ENCODE measurements around the gene KRTAP13-3. TPM values are rescaled to one million over a fixed set of nuclear protein-coding genes. Genes with fewer than 3 reads are reported as not detected.

Gene KRTAP13-3
- total and polyA plus RNA-seq, 2 of the 8 experiments (the other 6 are each of a cell fraction or from before 2014, with no cell fraction given), result not detected

- TF ChIP-seq, protein P1, sequence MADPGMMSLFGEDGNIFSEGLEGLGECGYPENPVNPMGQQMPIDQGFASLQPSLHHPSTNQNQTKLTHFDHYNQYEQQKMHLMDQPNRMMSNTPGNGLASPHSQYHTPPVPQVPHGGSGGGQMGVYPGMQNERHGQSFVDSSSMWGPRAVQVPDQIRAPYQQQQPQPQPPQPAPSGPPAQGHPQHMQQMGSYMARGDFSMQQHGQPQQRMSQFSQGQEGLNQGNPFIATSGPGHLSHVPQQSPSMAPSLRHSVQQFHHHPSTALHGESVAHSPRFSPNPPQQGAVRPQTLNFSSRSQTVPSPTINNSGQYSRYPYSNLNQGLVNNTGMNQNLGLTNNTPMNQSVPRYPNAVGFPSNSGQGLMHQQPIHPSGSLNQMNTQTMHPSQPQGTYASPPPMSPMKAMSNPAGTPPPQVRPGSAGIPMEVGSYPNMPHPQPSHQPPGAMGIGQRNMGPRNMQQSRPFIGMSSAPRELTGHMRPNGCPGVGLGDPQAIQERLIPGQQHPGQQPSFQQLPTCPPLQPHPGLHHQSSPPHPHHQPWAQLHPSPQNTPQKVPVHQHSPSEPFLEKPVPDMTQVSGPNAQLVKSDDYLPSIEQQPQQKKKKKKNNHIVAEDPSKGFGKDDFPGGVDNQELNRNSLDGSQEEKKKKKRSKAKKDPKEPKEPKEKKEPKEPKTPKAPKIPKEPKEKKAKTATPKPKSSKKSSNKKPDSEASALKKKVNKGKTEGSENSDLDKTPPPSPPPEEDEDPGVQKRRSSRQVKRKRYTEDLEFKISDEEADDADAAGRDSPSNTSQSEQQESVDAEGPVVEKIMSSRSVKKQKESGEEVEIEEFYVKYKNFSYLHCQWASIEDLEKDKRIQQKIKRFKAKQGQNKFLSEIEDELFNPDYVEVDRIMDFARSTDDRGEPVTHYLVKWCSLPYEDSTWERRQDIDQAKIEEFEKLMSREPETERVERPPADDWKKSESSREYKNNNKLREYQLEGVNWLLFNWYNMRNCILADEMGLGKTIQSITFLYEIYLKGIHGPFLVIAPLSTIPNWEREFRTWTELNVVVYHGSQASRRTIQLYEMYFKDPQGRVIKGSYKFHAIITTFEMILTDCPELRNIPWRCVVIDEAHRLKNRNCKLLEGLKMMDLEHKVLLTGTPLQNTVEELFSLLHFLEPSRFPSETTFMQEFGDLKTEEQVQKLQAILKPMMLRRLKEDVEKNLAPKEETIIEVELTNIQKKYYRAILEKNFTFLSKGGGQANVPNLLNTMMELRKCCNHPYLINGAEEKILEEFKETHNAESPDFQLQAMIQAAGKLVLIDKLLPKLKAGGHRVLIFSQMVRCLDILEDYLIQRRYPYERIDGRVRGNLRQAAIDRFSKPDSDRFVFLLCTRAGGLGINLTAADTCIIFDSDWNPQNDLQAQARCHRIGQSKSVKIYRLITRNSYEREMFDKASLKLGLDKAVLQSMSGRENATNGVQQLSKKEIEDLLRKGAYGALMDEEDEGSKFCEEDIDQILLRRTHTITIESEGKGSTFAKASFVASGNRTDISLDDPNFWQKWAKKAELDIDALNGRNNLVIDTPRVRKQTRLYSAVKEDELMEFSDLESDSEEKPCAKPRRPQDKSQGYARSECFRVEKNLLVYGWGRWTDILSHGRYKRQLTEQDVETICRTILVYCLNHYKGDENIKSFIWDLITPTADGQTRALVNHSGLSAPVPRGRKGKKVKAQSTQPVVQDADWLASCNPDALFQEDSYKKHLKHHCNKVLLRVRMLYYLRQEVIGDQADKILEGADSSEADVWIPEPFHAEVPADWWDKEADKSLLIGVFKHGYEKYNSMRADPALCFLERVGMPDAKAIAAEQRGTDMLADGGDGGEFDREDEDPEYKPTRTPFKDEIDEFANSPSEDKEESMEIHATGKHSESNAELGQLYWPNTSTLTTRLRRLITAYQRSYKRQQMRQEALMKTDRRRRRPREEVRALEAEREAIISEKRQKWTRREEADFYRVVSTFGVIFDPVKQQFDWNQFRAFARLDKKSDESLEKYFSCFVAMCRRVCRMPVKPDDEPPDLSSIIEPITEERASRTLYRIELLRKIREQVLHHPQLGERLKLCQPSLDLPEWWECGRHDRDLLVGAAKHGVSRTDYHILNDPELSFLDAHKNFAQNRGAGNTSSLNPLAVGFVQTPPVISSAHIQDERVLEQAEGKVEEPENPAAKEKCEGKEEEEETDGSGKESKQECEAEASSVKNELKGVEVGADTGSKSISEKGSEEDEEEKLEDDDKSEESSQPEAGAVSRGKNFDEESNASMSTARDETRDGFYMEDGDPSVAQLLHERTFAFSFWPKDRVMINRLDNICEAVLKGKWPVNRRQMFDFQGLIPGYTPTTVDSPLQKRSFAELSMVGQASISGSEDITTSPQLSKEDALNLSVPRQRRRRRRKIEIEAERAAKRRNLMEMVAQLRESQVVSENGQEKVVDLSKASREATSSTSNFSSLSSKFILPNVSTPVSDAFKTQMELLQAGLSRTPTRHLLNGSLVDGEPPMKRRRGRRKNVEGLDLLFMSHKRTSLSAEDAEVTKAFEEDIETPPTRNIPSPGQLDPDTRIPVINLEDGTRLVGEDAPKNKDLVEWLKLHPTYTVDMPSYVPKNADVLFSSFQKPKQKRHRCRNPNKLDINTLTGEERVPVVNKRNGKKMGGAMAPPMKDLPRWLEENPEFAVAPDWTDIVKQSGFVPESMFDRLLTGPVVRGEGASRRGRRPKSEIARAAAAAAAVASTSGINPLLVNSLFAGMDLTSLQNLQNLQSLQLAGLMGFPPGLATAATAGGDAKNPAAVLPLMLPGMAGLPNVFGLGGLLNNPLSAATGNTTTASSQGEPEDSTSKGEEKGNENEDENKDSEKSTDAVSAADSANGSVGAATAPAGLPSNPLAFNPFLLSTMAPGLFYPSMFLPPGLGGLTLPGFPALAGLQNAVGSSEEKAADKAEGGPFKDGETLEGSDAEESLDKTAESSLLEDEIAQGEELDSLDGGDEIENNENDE (IDR thresholded peaks at IDR 0.05; ENCODE audit: insufficient replicate concordance, low read length), result no peak
- TF ChIP-seq BRCA1 (IDR thresholded peaks at IDR 0.05; ENCODE audit: low read depth, low read length), result no peak
- no peak for TF ChIP-seq SP4 (IDR thresholded peaks at IDR 0.05; ENCODE audit: low read length)
- no peak for TF ChIP-seq EZH2 (IDR thresholded peaks at IDR 0.05; ENCODE audit: low read depth, low read length, severe bottlenecking)
- no peak for TF ChIP-seq CHD1 (IDR thresholded peaks at IDR 0.05; ENCODE audit: low read depth, low read length)
- no peak for TF ChIP-seq TAF7 (optimal IDR thresholded peaks at IDR 0.05; ENCODE audit: borderline replicate concordance, low read depth, low read length)
- TF ChIP-seq RNF2 (IDR thresholded peaks at IDR 0.05; ENCODE audit: borderline replicate concordance, low read depth, low read length, missing control alignments, poor library complexity, severe bottlenecking), result no peak
- TF ChIP-seq KDM4A (IDR thresholded peaks at IDR 0.05; ENCODE audit: low read depth, low read length, severe bottlenecking), result no peak
- TF ChIP-seq SIRT6 (IDR thresholded peaks at IDR 0.05; ENCODE audit: low read length), result no peak
- TF ChIP-seq SP1 (IDR thresholded peaks at IDR 0.05; ENCODE audit: low read depth, low read length), result no peak
Observed at GRCh38 chr21:30468900-30469714, 43.4 kb upstream of the KRTAP13-3 start (continued).
